Stimulated activated CD8-positive, alpha-beta memory T cell treated with anti-CD3 and anti-CD28 coated beads, Interleukin-4, amount 100 ng/mL, for 48 hours (primary cell): ENCODE measurements around the gene CRCP.
A peak's percentile ranks its signal among the peaks of the same experiment; 100 is the strongest.
"Not testable (repeated sequence)": the region's sequence is repeated elsewhere in the genome, so short reads cannot be mapped to it uniquely, and the experiment has no call there.

Experiments used
- DNase-seq: peaks from one replicate; pipeline ENCODE4 v3.0.0-alpha.2; 2020

CRCP gene

GRCh38 chr7:66114743-66115649 lies at the start of gene CRCP:
CRCP (plus strand) TSS chr7:66114847; CDS start chr7:66114963, 116 bp downstream.
- DNase-seq, result peak; percentile 89

- DNase-seq, result no peak
Observed at GRCh38 chr7:66069732-66070131, 44.9 kb upstream of the CRCP start.

- no peak for DNase-seq
Observed at GRCh38 chr7:66070222-66070621, 44.4 kb upstream of the CRCP start.

GRCh38 chr7:66072208-66072607 lies 42.4 kb upstream of the CRCP start:
- DNase-seq, result not testable (repeated sequence)

- peak; percentile 94 for DNase-seq
Observed at GRCh38 chr7:66075590-66076461, 38.8 kb upstream of the CRCP start, which contains the start of gene ASL. ASL (plus strand) TSS chr7:66075819; CDS start chr7:66076082, 263 bp downstream.

- DNase-seq, result no peak
Observed at GRCh38 chr7:66076462-66077329, 38.0 kb upstream of the CRCP start.

- DNase-seq, result no peak
Observed at GRCh38 chr7:66078067-66078466, 36.6 kb upstream of the CRCP start.

- DNase-seq, result no peak
Observed at GRCh38 chr7:66082083-66082482, 32.6 kb upstream of the CRCP start.

- no peak for DNase-seq
Observed at GRCh38 chr7:66082886-66083415, 31.7 kb upstream of the CRCP start.

GRCh38 chr7:66083677-66084076 lies 31.0 kb upstream of the CRCP start:
- no peak for DNase-seq

- no peak for DNase-seq
Observed at GRCh38 chr7:66088861-66089838, 25.5 kb upstream of the CRCP start.

- DNase-seq, result no peak
Observed at GRCh38 chr7:66092654-66093053, 22.0 kb upstream of the CRCP start.

GRCh38 chr7:66095010-66095409 lies 19.6 kb upstream of the CRCP start:
- no peak for DNase-seq

GRCh38 chr7:66099232-66099550 lies 15.5 kb upstream of the CRCP start:
- no peak for DNase-seq

- DNase-seq, result peak; percentile 43
Observed at GRCh38 chr7:66099551-66100407, 14.9 kb upstream of the CRCP start.

- DNase-seq, result no peak
Observed at GRCh38 chr7:66100408-66101050, 14.1 kb upstream of the CRCP start.

- not testable (repeated sequence) for DNase-seq
Observed at GRCh38 chr7:66102168-66102567, 12.5 kb upstream of the CRCP start.

GRCh38 chr7:66103994-66104393 lies 10.7 kb upstream of the CRCP start:
- DNase-seq, result not testable (repeated sequence)

- no peak for DNase-seq
Observed at GRCh38 chr7:66105263-66105748, 9.3 kb upstream of the CRCP start.
